GOT3 (cell line): ENCODE data around the gene IQGAP2.
"Not testable (repeated sequence)": the region's sequence is repeated elsewhere in the genome, so short reads cannot be mapped to it uniquely, and the experiment has no call there.

ENCODE experiments used
- DNase-seq: peaks from one replicate; lab custom pipeline; 2025; ENCODE audit warnings: mixed read lengths; lab: John Stamatoyannopoulos, UW

IQGAP2 gene

DNA sequence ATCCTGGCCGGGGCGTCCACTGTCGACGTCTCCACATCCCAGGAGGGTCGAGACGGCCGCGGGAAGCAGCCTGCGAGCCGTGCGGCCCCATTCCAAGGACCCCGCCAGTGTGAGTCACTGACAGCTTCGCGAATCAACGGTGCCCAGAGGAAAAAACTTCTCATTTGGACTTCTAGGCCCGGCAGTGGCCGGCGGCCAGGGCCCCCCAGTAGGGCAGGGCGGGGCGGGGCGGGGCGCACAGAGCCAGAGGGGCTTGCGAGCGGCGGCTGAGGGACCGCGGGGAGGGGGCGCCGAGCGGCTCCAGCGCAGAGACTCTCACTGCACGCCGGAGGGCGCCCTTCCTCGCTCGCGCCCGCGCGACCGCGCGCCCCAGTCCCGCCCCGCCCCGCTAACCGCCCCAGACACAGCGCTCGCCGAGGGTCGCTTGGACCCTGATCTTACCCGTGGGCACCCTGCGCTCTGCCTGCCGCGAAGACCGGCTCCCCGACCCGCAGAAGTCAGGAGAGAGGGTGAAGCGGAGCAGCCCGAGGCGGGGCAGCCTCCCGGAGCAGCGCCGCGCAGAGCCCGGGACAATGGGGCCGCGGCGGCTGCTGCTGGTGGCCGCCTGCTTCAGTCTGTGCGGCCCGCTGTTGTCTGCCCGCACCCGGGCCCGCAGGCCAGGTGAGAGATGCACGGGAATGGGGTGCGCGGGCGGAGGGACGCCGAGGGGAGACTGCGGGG lies 312.8 kb downstream of the IQGAP2 start, which contains the start of gene F2R:
Gene F2R (plus strand): TSS at position 391 of the 720 bp plus-strand sequence. CDS start 182 bp downstream, at position 573.
- DNase-seq: no peak

DNA sequence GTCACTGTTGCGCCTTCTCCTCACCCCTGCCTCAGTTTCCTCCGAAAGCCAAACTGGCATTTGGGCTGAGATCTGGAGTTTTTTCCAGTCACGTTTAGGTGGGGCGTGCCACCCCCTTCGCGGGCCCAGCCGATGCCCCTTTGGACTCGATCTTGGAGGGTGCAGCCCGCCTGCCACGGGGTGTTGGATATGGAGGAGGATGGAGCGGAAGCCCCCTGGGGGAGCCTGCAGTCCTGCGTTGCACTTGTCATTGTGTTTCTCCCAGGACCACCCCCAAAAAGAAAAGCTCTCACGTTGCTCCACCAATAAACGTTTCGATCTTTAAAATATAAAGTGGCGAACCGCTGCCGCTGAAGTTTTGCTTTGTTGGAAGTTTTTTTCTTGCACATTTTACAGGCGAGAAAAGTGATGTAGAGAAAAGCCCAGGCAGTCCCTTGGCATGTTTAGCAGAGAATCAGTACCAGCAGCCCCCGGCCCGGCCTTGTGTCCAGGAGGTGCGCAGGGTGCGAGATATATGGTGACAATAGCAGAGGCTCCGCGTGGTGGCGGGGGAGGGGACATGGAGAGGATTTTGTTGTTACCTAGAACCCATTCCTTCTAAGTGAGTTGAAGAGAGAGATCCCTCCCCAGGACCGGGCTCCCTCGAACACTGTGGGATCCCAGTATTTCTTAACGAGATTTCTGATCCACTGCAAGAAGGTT lies 313.5 kb downstream of the IQGAP2 start:
- no peak for DNase-seq

DNA sequence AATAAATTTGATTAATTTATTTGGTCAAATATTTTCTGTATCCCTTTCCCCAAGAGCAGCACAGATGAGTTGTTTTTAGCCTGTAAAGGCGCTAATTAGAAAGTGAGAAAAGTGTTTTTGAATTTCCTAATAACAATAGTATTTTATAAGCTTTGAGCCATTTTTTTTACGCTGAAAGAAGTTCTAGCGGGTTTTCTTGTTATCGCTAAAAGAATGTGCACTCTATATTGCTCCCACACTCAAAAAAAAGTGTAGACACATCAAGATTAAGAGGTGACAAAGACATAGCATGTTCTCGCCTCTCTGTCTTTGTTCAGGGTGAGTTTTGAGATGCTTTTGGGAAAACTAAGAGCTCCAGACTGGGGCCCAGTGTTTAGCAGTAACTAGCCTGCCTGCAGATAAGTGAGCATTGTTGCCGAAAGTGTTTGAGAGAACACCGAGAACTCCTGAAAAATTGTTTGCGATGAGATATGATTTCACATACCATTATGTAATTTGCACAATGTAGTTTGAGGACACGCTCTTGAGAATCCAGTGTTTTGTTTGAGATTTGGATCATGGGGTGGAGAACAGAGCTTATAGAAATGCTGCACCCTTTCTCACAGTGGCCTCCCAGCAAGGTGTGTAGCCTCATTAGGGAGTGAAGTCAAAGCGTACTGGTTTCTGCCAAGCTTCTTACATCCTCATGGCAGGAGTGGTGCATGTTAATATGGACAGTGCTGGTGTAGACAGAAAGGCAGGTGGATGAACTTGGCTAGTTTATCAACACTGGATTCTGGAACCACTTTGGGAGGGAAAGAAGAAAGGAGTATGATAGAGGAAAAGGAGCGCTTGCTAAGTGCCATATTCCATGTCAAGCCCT lies 314.4 kb downstream of the IQGAP2 start:
- DNase-seq: no peak

DNA sequence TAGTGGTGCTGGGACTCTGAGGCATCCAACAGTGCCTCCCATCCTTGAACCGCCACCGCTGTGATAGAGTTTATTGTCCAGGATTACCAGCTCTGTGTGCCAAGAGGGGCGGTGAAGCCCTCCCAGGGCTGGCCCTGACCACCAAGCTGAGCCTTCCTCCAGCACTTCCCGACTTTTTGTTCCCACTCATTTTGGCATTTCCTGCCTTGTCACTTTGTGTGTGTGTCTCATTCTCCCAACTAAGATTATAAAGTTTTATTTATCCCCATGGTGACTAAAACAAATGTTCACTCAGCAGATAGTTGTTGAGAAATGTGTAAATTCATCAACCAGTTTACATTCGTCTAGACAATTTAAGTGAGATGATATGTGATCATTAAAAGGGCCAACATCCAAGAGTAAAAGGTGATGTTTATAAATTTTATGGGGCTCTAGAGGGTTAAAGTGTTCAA lies 315.3 kb downstream of the IQGAP2 start:
- no peak for DNase-seq

DNA sequence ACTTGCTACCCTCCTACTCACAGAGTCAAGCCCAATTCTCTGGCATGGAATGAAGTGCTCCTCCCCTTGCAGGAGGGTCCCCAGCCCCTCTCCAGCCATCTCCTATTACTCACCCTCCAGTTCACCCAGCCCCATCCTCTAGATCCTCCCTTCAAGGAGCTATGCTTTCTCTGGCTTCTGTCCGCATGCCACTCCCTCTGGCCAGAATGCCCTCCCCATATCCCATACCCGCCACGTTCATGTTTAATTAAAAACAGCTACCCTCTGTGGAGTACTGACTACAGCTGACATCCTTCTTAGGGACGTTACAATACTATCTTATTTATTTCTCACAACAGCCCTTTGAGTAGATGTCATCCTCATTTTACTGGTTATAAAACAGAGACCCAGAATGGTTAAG lies 315.8 kb downstream of the IQGAP2 start:
- no peak for DNase-seq

DNA sequence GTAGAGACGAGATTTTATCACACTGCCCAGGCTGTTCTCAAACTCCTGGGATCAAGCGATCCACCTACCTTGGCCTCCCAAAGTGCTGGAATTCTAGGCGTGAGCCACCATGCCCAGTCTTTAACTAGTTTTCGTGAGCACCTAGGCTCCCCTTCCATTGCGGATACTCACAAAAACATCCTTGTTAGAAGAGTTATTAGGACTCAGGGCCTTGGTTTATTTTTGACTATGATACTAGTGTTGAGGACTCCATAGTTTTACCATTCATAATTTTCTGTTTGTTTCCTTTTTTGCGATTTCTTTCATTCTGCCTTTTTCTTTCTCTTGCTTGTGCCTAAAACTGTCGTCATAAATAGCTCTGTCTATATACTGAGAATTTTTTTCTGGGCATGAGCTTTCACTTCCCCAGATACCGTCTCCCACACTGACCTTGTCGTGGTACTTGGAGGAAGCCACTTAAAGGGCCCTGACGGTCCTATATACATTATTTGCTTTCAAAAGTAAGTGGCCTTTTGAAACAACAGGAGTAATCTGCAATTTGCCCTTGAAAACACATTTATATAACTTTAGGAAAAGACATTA lies 318.0 kb downstream of the IQGAP2 start:
- no peak for DNase-seq

DNA sequence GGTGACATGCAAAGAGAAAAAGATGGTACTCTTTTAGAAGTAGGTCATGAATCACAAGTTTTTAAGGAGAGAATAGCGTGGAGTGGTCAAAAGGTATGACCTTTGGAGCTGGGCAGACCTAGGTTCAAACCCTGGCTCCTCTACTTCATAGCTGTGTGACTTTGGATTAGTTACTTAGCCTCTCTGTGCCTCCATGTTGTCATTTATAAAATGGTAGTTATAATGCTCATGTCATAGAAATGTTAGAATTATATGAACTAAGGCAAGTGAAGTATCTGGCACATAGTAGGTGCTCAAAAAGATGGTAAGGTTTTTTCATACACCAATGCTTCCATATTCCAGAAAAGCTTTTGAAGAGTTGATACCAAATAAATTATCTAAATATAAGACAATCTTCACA lies 320.2 kb downstream of the IQGAP2 start:
- no peak for DNase-seq

DNA sequence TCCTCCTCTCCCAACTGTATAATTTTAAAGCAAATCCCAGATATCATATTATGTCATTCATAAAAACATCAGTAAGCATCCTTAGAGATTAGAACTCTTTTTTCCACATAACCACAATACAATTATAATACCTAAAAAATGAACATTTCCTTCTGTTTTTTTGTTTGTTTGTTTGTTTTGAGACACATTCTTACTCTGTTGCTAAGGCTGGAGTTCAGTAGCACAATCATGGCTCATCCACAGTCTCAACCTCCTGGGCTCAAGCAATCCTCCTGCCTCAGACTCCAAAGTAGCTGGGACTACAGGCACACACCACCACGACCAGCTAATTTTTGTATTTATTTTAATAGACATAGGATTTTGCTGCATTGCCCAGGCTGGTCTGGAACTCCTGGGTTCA lies 320.8 kb downstream of the IQGAP2 start:
- DNase-seq: no peak

DNA sequence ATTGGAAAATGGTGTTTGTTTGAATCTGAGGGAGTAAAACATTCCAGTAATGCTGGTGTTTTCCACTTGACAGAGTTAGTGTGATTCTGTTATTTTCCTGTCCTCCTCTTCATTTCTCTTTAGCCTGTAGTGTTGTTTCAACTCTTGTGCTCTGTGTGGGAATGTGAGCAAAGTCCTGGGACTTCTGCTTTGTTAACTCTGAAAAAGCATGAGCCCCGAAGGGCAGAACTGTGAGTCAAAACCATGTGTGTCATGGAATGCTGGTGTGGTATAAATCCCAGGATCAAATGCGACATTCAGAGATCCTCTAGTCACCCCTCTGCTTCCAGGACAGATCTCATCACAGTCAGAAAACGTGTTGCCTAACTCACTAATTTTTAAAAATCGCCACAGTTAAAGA lies 321.8 kb downstream of the IQGAP2 start:
- DNase-seq: no peak

DNA sequence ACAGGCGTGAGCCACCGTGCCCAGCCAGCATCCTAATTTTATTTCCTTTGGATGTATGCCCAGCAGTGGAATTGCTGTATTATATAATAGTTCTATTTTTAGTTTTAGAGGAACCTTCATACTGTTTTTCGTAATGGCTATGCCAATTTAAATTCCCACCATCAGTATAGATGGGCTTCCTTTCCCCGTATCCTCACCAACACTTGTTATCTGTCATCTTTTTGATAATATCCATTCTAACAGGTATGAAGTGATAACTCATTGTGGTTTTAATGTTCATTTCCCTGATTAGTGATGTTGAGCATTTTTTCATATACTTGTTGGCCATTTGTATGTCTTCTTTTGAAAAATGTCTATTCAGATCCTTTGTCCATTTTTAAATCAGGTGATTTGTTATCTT lies 325.9 kb downstream of the IQGAP2 start:
- DNase-seq: no peak

DNA sequence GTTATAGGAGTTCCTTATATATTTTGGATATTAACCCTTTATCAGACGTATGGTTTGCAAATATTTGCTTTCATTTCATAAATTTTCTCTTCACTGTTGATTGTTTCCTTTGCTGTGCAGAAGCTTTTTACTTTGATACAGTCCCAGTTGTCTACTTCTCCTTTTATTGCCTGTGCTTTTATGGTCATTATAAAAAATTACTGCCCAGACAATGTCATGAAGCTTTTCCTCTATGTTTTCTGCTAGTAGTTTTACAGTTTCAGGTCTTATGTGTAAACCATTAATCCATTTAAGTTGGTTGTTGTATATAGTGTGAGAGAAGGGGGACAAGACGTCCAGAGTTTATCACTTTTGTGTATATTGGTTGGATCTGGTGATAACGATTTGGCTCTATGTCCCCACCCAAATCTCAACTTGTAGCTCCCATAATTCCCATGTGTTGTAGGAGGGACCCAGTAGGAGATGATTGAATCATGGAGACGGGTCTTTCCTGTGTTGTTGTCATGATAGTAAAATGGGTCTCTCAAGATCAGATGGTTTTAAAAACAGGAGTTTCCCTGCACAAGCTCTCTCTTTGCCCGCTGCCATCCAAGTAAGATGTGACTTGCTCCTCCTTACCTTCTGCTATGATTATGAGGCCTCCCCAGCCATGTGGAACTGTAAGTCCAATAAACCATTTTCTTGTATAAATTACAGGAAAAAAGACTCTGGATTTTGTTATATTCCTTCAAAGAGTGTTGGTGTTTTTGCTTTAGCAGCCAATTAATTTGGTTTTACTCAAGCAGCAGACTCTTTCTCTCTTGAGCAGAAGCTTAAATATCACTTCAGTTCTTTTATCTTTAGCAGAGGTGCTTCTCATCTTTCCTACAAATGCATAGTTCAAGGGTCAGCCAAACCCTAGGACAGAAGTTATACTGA lies 326.5 kb downstream of the IQGAP2 start:
- no peak for DNase-seq

DNA sequence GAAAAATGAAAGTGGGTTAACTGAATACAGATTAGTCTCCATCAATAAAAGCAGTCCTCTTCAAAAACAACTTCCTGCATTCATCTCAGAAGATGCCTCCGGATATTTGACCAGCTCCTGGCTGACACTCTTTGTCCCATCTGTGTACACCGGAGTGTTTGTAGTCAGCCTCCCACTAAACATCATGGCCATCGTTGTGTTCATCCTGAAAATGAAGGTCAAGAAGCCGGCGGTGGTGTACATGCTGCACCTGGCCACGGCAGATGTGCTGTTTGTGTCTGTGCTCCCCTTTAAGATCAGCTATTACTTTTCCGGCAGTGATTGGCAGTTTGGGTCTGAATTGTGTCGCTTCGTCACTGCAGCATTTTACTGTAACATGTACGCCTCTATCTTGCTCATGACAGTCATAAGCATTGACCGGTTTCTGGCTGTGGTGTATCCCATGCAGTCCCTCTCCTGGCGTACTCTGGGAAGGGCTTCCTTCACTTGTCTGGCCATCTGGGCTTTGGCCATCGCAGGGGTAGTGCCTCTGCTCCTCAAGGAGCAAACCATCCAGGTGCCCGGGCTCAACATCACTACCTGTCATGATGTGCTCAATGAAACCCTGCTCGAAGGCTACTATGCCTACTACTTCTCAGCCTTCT lies 329.4 kb downstream of the IQGAP2 start:
- DNase-seq: no peak

DNA sequence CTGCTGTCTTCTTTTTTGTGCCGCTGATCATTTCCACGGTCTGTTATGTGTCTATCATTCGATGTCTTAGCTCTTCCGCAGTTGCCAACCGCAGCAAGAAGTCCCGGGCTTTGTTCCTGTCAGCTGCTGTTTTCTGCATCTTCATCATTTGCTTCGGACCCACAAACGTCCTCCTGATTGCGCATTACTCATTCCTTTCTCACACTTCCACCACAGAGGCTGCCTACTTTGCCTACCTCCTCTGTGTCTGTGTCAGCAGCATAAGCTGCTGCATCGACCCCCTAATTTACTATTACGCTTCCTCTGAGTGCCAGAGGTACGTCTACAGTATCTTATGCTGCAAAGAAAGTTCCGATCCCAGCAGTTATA lies 329.9 kb downstream of the IQGAP2 start:
- DNase-seq: no peak

DNA sequence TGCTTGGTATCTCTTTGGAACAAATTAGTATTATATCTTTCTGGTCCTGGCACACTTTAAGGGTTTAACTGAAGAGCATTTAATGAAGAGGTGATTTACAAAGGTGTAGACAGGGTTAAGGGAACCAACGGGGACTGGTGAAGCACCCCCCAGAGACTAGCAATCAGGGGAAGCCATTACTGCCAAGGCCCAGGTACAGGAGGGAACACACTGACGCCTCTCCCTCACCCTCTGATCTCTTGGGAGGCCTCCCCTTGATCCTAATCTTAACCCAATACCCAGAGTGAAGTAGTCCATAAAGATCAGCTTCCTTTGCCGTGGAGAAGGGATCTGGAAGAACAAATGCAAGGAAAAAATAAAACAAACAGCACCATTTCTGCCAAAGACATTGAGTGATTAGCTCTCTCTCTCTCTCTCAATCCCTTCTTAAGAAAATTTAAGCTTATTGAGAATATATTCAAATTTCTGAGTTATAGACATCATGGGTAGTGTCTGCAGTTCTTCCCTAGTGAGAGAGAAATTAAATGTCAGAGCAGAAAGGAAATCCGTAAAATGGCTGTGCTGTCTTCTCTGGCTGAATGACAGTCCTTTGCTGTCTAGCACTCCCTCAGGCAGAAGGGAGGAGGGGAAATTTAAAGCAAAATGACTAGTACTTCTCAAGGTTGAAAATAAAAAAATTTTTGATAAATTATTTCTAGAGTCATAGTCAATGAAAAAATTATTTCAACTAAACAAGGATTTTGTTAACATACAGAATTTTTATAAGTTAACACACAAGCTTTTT lies 332.9 kb downstream of the IQGAP2 start:
- DNase-seq: no peak

DNA sequence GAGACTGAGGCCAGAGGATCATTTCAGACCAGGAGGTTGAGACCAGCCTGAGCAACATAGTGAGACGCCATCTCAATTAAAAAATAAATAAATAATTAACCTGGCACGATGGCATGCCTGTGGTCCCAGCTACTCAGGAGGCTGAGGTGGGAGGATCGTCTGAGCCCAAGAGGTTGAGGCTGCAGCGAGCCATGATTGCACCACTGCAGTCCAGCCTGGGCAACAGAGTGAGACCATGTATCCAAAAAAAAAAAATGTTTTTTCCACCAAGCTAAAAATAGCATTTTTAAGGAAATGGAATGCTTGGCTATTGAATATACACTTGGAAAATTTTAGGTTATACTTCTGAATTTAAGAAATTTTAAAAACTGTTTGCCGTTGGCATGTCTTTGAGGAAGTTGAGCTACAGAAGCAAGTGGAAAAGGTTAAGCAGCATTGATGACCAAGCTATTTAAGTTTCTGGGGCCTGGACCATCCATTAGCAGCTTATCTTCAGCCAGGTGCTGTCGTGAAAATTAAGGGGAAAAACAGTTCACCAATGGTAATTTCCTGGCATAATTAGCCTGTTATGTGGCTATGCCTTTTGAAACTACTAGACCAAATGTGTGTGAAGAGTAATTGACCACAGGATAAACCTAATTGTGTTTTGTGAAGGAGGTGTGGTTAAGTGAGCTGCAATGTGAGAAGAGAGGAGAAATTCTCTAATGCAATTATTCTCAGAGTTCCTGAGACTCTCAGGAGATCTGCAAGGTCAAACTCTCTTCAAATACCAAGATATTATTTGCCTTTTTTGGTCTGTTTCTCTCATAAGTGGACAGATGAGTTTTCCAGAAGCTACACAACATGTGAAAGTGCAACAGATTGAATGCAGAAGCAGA lies 333.8 kb downstream of the IQGAP2 start:
- DNase-seq: no peak

DNA sequence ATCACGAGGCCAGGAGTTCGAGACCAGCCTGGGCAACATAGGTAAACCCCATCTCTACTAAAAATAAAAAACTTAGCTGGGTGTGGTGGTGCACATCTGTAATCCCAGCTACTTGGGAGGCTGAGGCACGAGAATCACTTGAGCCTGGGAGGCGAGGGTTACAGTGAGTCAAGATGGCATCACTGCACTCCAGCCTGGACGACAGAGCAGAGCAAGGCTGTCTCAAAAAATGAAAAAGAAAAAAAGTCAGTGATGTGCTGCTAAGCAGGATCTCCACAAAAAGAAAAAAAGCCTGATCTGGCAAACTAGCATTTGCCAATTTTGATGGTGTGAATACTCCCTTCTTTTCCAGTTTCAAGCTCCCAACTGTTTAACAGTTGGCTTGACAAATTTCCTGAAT lies 334.8 kb downstream of the IQGAP2 start:
- DNase-seq: no peak

DNA sequence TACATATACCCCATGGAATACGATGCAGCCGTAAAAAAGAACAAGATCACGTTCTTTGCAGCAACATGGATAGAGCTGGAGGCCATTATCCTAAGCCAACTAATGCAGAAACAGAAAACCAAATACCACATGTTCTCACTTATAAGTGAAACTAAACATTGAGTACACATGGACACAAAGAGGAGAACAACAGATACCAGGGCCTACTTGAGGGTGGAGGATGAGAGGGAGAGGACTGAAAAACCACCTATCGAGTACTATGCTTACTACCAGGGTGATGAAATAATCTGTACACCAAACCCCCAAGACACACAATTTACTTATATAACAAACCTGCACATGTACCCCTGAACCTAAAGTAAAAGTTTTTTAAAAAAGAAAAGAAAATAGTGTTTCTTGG lies 338.4 kb downstream of the IQGAP2 start:
- not testable (repeated sequence) for DNase-seq

DNA sequence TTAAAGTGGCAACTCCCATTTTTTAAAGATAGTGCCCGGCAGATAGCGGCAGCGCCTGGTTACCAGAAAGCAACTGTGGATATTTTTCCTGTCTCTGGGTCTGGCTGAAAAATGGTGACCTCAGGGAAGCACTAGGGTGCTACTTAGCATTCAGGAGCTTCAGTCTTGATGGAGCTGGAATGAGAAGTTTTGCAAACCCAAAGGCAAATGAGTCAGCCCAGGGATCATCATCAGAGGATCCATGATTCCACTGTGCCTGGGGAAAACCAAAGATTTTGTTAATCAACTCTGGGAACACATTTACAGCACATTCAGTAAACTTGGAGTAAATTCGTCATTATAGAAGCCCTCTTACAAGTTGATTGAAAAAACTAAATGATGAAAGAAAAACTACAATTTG lies 339.5 kb downstream of the IQGAP2 start:
- no peak for DNase-seq

DNA sequence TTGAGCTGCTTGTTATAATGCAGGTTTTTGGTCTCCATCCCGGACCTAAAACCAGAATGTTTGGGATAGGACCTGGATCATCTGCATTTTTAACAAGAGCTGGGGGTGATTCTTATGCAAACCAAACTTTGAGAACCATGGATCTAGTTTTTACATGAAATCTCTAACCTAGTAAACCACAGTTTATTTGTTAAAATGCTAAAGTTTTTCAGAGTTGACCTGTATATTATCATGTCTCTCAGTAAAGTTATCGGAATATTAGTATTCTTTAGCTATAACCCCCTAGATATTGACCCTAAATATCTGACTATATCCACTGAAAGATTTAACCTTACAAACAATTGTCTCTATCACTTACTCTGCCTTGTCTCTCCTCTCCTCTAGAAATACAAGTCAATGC lies 341.5 kb downstream of the IQGAP2 start:
- DNase-seq: no peak
